ENCODE data around the gene ABCC4. TPM values are rescaled to one million over a fixed set of nuclear protein-coding genes. Genes with fewer than 3 reads are reported as not detected.

Gene ABCC4
- polyA plus RNA-seq, 1 donor from 2014 or later = 2.4 TPM

GRCh38 chr13:95253033-95253432 lies 48.2 kb downstream of the ABCC4 start:
- no peak for TF ChIP-seq CTCF (IDR thresholded peaks at IDR 0.05; ENCODE audit: poor library complexity, severe bottlenecking)
- no peak for TF ChIP-seq SMC3 (conservative IDR thresholded peaks at IDR 0.05; ENCODE audit: poor library complexity)
- no peak for TF ChIP-seq EP300 (conservative IDR thresholded peaks at IDR 0.05; ENCODE audit: poor library complexity, severe bottlenecking)
- TF ChIP-seq REST (IDR thresholded peaks at IDR 0.05; ENCODE audit: borderline replicate concordance) = no peak
- no peak for TF ChIP-seq RAD21 (conservative IDR thresholded peaks at IDR 0.05)
- no peak overlapping the region for H3K4me3 ChIP-seq (ENCODE audit: low read length)
- no peak overlapping the region for H3K9ac ChIP-seq (ENCODE audit: low read length)
- no peak overlapping the region for H3K27ac ChIP-seq (ENCODE audit: low read length)
- H3K4me2 ChIP-seq (ENCODE audit: low read length) = no peak overlapping the region
- H3F3A ChIP-seq (ENCODE audit: insufficient read depth, low read length, poor library complexity, severe bottlenecking) = no peaks in the 10 kb centered on the region
- no peaks in the 10 kb centered on the region for H3K9me3 ChIP-seq (ENCODE audit: low read length)
- H3K79me2 ChIP-seq (replicated peaks; ENCODE audit: insufficient read depth, low read length) = no peaks in the 10 kb centered on the region
- no peaks in the 10 kb centered on the region for H4K20me1 ChIP-seq (ENCODE audit: insufficient read depth)
- no peaks in the 10 kb centered on the region for H3K9me2 ChIP-seq (ENCODE audit: insufficient read depth, low read length)
- no peaks in the 10 kb centered on the region for H3K36me3 ChIP-seq (ENCODE audit: insufficient read depth, low read length)
- H2AFZ ChIP-seq (ENCODE audit: low read depth, low read length) = no peak overlapping the region
- H3K27me3 ChIP-seq (ENCODE audit: insufficient read depth, low read depth, low read length) = no peaks in the 10 kb centered on the region

- Histone ChIP-seq H3K79me2 (replicated peaks; ENCODE audit: insufficient read depth, low read length) (no peaks in the 10 kb centered on the region), H3K36me3 (ENCODE audit: insufficient read depth, low read length) (no peaks in the 10 kb centered on the region), H3K9me3 (ENCODE audit: low read length) (no peaks in the 10 kb centered on the region), H3K9ac (ENCODE audit: low read length) (no peak overlapping the region), H3K27me3 (ENCODE audit: insufficient read depth, low read depth, low read length) (no peaks in the 10 kb centered on the region), H3K27ac (ENCODE audit: low read length) (no peak overlapping the region), H4K20me1 (ENCODE audit: insufficient read depth) (no peaks in the 10 kb centered on the region), H3K4me3 (ENCODE audit: low read length) (no peak overlapping the region), H3K9me2 (ENCODE audit: insufficient read depth, low read length) (no peaks in the 10 kb centered on the region), H2AFZ (ENCODE audit: low read depth, low read length) (no peak overlapping the region), H3K4me2 (ENCODE audit: low read length) (no peak overlapping the region), H3F3A (ENCODE audit: insufficient read depth, low read length, poor library complexity, severe bottlenecking) (no peaks in the 10 kb centered on the region)
- TF ChIP-seq RAD21 (conservative IDR thresholded peaks at IDR 0.05) (no peak), EP300 (conservative IDR thresholded peaks at IDR 0.05; ENCODE audit: poor library complexity, severe bottlenecking) (no peak), CTCF (IDR thresholded peaks at IDR 0.05; ENCODE audit: poor library complexity, severe bottlenecking) (no peak), EZH2 (IDR thresholded peaks at IDR 0.05; ENCODE audit: borderline replicate concordance, insufficient read depth, low read length, poor library complexity, severe bottlenecking) (no peak), TAF1 (IDR thresholded peaks at IDR 0.05; ENCODE audit: low read depth) (no peak), MXI1 (conservative IDR thresholded peaks at IDR 0.05; ENCODE audit: poor library complexity, severe bottlenecking) (no peak), REST (IDR thresholded peaks at IDR 0.05; ENCODE audit: borderline replicate concordance) (no peak), SMC3 (conservative IDR thresholded peaks at IDR 0.05; ENCODE audit: poor library complexity) (no peak), POLR2AphosphoS5 (IDR thresholded peaks at IDR 0.05) (no peak)
Observed at GRCh38 chr13:95251641-95252040, 49.6 kb downstream of the ABCC4 start.

All from neural cell (in vitro differentiated cells).